ENCODE results near the gene ELOVL5. TPM values are rescaled to one million over a fixed set of nuclear protein-coding genes. Genes with fewer than 3 reads are reported as not detected.
A peak's percentile ranks its signal among the peaks of the same experiment; 100 is the strongest.

Gene ELOVL5
- total RNA-seq, 2 experiments from 2014 or later = 98.1 to 106 TPM

DNA sequence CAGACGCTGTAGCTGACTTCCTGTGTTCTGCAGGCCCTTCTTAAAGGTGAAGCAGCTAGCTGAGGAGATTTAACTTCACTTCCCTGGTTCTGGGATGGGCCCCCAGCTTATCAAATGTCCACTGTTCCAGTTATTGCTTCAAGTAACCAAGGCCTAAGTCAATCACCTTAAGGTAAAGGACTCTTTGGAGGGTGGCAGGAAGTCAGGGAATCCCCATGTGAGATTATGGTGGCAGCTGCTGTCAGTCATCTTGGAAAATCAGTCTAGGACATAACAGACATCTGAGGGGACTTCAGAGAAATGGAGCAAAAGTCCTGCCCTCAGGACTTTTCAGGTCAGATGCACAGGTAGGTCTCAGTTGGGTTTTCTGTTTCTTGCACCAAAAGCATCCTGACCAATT, 3.8 kb downstream of the ELOVL5 start:
- ChIA-PET CTCF (interaction anchor here (0.9 to 3.9 kb wide), 5 partner anchors 8 to 70 kb away, joined by 3 to 14 read pairs (median 4); no protein-coding TSS in a partner anchor), POLR2A (interaction anchor here (0.6 to 1.2 kb wide), 2 partner anchors 14 to 79 kb away, joined by 3 to 4 read pairs; no protein-coding TSS in a partner anchor)
- Mint-ChIP-seq H3K27ac (peak overlapping the region; percentile 79), H3K27me3 (no peaks in the 10 kb centered on the region), H3K36me3 (ENCODE audit: low read depth) (peaks cover 34% of the 10 kb centered on the region), H3K9me3 (ENCODE audit: low read depth) (no peaks in the 10 kb centered on the region), H3K4me3 (peak overlapping the region; percentile 30), H3K4me1 (peaks cover 77% of the 10 kb centered on the region)
- intact Hi-C loops (cut with DNase I, micrococcal nuclease) = loop anchor here (5.0 to 10.0 kb wide), 4 partner anchors 82 to 1060 kb away; partner anchors contain the start of genes FBXO9 (in 1 of the 2), GCLC (in 1 of the 2) and MCM3 (in 1 of the 2)
- DNase-seq (no peak), ATAC-seq (no peak)

DNA sequence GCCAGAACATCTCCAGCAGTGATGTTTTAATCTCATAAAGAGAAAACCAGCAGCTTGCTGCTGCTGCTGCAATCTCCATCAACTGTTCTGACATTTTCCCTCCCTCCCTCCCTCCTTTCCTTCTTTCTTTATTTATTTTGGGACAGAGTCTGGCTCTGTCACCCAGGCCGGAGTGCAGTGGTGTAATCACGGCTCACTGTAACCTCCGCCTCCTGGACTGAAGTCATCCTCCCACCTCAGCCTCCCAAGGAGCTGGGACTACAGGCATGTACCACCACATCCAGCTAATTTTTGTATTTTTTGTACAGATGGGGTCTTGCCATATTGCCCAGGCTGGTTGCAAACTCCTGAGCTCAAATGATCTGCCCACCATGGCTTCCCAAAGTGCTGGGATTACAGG, 5.7 kb downstream of the ELOVL5 start:
- H3K36me3 Mint-ChIP-seq (ENCODE audit: low read depth) = peaks cover 40% of the 10 kb centered on the region
- H3K4me1 Mint-ChIP-seq = peaks cover 83% of the 10 kb centered on the region
- CTCF ChIA-PET = interaction anchor here (0.7 to 0.8 kb wide), 2 partner anchors 41 to 142 kb away, joined by 3 read pairs; no protein-coding TSS in a partner anchor
- H3K27ac Mint-ChIP-seq = no peak overlapping the region
- POLR2A ChIA-PET = no interaction called here
- no peaks in the 10 kb centered on the region for H3K27me3 Mint-ChIP-seq
- no peak for ATAC-seq
- H3K4me3 Mint-ChIP-seq = no peak overlapping the region
- DNase-seq = no peak
- H3K9me3 Mint-ChIP-seq (ENCODE audit: low read depth) = no peaks in the 10 kb centered on the region
- intact Hi-C loops (cut with DNase I, micrococcal nuclease) = loop anchor here in 1 of 2 experiments (10.0 kb wide), 1 partner anchor 1058 kb away; the partner anchor contains the start of gene MCM3

DNA sequence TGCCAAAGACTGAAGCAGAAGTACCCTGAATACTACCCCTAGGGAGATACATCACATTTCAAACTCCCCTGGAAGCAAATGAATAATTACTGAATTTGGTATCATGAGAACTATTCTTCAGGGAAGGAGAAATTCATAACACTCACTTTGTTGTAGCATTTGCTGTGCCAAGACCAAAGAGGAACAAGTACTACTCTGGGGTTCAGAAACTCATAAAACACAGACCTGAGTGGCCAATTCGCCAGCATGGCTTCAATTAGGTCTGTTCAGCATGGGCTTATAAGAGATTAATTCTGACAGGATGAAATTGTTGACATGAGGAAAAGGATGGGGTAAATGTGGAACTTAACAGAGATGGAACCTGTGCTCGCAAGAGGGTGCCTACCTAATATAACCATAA, 6.5 kb downstream of the ELOVL5 start:
- ATAC-seq = no peak
- Mint-ChIP-seq H3K9me3 (ENCODE audit: low read depth) (no peaks in the 10 kb centered on the region), H3K36me3 (ENCODE audit: low read depth) (peaks cover 43% of the 10 kb centered on the region), H3K27me3 (no peaks in the 10 kb centered on the region), H3K4me1 (peaks cover 90% of the 10 kb centered on the region), H3K27ac (no peak overlapping the region), H3K4me3 (no peak overlapping the region)
- no peak for DNase-seq
- POLR2A ChIA-PET = interaction anchor here (1.2 kb wide), 1 partner anchor 18 kb away, joined by 3 read pairs; no protein-coding TSS in a partner anchor
- CTCF ChIA-PET = interaction anchor here (1.9 kb wide), 1 partner anchor 11 kb away, joined by 8 read pairs; no protein-coding TSS in a partner anchor
- intact Hi-C loops (cut with DNase I, micrococcal nuclease) = loop anchor here in 1 of 2 experiments (10.0 kb wide), 1 partner anchor 1057 kb away; the partner anchor contains the start of gene MCM3

DNA sequence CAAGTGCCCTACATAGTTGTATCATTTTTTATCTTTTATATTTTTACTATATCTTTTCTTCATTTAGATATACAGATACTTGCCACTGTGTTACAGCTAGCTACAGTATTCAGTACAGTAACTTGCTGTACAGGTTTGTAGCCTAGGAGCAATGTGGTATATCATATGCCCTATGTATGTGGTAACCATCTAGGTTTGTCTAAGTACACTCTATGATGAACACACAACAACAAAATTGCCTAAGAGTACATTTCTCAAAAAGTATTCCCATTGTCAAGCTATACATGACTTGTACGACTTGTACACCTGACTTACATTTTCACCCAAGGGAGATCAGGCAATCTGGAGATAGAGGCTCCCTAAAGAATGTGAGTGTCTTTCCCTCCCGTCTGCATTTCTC, 8.2 kb downstream of the ELOVL5 start:
- no peak overlapping the region for H3K4me3 Mint-ChIP-seq

DNA sequence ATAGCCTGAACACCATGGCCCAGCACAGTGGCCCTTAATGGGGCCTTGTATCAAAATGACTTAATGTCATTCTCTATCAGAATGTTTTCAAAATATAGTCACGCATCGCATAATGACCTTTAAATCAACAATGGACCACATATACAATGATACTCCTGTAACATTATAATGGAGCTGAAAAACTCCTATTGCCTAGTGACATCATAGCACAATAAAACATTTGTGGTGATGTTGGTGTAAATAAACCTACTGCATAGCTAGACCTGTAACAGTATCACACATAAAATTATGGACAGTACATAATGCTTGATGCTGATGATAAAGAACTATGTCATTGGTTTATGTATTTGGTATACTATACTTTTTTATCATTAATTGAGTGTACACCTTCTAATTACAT, 9.3 kb downstream of the ELOVL5 start:
- Mint-ChIP-seq H3K36me3 (ENCODE audit: low read depth) (peaks cover 27% of the 10 kb centered on the region), H3K27ac (no peak overlapping the region), H3K9me3 (ENCODE audit: low read depth) (no peaks in the 10 kb centered on the region), H3K4me3 (no peak overlapping the region), H3K4me1 (peaks cover 90% of the 10 kb centered on the region), H3K27me3 (no peaks in the 10 kb centered on the region)
- ChIA-PET CTCF (interaction anchor here (0.5 to 1.3 kb wide), 4 partner anchors 12 to 87 kb away, joined by 3 read pairs; no protein-coding TSS in a partner anchor), POLR2A (no interaction called here)
- no peak for ATAC-seq
- DNase-seq = no peak
- intact Hi-C loops (cut with DNase I, micrococcal nuclease) = loop anchor here in 1 of 2 experiments (5.0 kb wide), 1 partner anchor 37 kb away; no protein-coding TSS in a partner anchor

More for the DNA sequence above, 8.2 kb downstream of the ELOVL5 start:
- CTCF ChIA-PET = interaction anchor here (0.6 to 1.9 kb wide), 8 partner anchors 9 to 177 kb away, joined by 3 to 8 read pairs (median 3); no protein-coding TSS in a partner anchor
- ATAC-seq (no peak), DNase-seq (no peak)
- Mint-ChIP-seq H3K9me3 (ENCODE audit: low read depth) (no peaks in the 10 kb centered on the region), H3K27ac (no peak overlapping the region), H3K27me3 (no peaks in the 10 kb centered on the region), H3K4me1 (peaks cover 90% of the 10 kb centered on the region), H3K36me3 (ENCODE audit: low read depth) (peaks cover 30% of the 10 kb centered on the region)
- POLR2A ChIA-PET = no interaction called here
- intact Hi-C loops (cut with DNase I, micrococcal nuclease) = loop anchor here in 1 of 2 experiments (10.0 kb wide), 1 partner anchor 1056 kb away; the partner anchor contains the start of gene MCM3

DNA sequence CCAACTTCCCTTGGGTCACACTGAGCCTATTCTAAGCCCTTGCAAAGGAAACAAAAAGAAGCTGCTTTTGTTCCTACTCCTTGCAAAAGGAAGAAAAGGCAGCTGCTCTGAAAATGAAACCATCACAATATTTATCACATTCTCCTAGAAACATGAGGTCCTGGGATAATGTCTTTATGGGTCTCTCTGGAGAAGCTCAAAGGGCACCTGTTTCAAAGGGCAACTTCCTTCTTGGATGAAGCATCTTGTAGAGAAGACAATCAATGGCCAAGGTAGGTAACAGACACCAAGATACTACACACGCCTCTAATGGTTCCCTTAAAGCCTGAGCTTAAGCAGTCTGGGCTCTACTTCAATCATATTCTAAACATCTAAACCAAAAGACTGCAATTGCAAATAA, 10.4 kb downstream of the ELOVL5 start:
- Mint-ChIP-seq H3K27me3 (no peaks in the 10 kb centered on the region), H3K27ac (peak overlapping the region; percentile 67), H3K4me1 (peaks cover 90% of the 10 kb centered on the region), H3K9me3 (ENCODE audit: low read depth) (no peaks in the 10 kb centered on the region), H3K36me3 (ENCODE audit: low read depth) (peaks cover 26% of the 10 kb centered on the region), H3K4me3 (no peak overlapping the region)
- ATAC-seq = no peak
- POLR2A ChIA-PET = no interaction called here
- CTCF ChIA-PET = interaction anchor here (0.6 to 1.4 kb wide), 6 partner anchors 8 to 90 kb away, joined by 3 to 6 read pairs (median 3); no protein-coding TSS in a partner anchor
- no peak for DNase-seq
- intact Hi-C loops (cut with DNase I, micrococcal nuclease) = loop anchor here in 1 of 2 experiments (5.0 kb wide), 1 partner anchor 36 kb away; no protein-coding TSS in a partner anchor

DNA sequence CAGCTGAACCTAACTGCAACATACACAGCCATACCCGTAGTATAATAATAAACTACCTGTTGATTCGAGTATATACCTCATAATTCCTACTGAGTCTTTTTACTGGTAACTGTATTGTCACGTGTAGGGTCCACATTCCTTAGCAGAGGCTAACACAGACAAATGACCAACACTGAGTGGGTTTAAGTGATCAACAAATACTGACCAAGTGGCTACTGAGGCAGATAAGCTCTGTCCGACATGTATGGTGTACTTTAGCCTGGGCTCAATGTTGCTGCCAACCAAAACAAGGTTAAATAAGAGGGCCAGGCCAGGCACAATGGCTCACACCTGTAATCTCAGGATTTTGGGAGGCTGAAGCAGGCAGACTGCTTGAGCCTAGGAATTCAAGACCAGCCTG, 12.7 kb downstream of the ELOVL5 start:
- peaks cover 40% of the 10 kb centered on the region for H3K36me3 Mint-ChIP-seq (ENCODE audit: low read depth)
- no peaks in the 10 kb centered on the region for H3K27me3 Mint-ChIP-seq
- intact Hi-C loops (cut with DNase I, micrococcal nuclease) = loop anchor here in 1 of 2 experiments (5.0 kb wide), 1 partner anchor 34 kb away; no protein-coding TSS in a partner anchor
- peak overlapping the region; percentile 76 for H3K4me3 Mint-ChIP-seq
- ATAC-seq (no peak), DNase-seq (no peak)
- peak overlapping the region; percentile 99 for H3K27ac Mint-ChIP-seq
- ChIA-PET CTCF (interaction anchor here (0.5 to 1.0 kb wide), 4 partner anchors 8 to 165 kb away, joined by 3 read pairs; no protein-coding TSS in a partner anchor), POLR2A (no interaction called here)
- peaks cover 87% of the 10 kb centered on the region for H3K4me1 Mint-ChIP-seq
- peaks cover 4% of the 10 kb centered on the region for H3K9me3 Mint-ChIP-seq (ENCODE audit: low read depth)

DNA sequence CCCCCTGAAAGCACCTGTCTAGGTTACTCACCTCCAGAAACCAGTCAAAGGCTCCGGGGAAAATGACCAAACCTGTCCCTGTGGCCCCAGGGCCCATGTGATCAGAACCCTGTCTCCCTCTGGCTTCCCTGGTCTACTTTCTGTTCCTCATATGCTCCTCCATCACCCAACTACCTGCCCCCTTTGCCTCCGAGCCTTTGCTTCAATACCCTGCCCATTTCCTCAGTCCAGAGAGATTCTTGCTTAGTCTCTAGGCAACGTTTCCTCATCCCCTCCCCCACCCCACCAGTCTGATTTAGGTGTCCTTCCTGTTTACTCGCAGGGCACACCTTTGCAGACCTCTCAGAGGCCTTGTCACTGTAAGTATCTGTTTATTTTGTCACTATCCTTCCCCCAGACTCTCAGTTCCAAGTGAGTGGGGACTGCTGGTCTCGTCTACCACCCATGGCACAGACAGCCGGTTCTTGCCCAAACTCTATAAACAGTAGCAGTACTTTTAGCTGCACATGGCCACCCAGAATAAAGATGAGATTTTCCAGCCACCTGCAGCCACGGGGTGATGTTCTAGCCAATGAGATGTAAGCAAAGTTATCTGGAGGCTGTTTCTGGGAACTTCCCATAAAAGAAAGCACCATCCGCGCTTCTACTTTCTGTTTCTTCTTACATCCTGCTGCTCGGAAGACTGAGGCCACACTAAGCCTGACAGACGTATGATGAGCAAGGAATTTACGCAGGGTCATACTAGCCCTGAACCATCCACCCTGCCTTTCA, 13.3 kb downstream of the ELOVL5 start:
- POLR2A ChIA-PET = no interaction called here
- H3K9me3 Mint-ChIP-seq (ENCODE audit: low read depth) = peaks cover 4% of the 10 kb centered on the region
- peak overlapping the region; percentile 99 for H3K27ac Mint-ChIP-seq
- H3K27me3 Mint-ChIP-seq = no peaks in the 10 kb centered on the region
- intact Hi-C loops (cut with DNase I, micrococcal nuclease) = loop anchor here (1.0 to 5.0 kb wide), 7 partner anchors 12 to 33 kb away; partner anchors contain the start of gene ELOVL5 (in 1 of the 2)
- CTCF ChIA-PET = interaction anchor here (0.5 kb wide), 1 partner anchor 164 kb away, joined by 3 read pairs; no protein-coding TSS in a partner anchor
- peaks cover 86% of the 10 kb centered on the region for H3K4me1 Mint-ChIP-seq
- DNase-seq (peak; percentile 77), ATAC-seq (peak; percentile 82)
- H3K36me3 Mint-ChIP-seq (ENCODE audit: low read depth) = peaks cover 41% of the 10 kb centered on the region
- peak overlapping the region; percentile 76 for H3K4me3 Mint-ChIP-seq

DNA sequence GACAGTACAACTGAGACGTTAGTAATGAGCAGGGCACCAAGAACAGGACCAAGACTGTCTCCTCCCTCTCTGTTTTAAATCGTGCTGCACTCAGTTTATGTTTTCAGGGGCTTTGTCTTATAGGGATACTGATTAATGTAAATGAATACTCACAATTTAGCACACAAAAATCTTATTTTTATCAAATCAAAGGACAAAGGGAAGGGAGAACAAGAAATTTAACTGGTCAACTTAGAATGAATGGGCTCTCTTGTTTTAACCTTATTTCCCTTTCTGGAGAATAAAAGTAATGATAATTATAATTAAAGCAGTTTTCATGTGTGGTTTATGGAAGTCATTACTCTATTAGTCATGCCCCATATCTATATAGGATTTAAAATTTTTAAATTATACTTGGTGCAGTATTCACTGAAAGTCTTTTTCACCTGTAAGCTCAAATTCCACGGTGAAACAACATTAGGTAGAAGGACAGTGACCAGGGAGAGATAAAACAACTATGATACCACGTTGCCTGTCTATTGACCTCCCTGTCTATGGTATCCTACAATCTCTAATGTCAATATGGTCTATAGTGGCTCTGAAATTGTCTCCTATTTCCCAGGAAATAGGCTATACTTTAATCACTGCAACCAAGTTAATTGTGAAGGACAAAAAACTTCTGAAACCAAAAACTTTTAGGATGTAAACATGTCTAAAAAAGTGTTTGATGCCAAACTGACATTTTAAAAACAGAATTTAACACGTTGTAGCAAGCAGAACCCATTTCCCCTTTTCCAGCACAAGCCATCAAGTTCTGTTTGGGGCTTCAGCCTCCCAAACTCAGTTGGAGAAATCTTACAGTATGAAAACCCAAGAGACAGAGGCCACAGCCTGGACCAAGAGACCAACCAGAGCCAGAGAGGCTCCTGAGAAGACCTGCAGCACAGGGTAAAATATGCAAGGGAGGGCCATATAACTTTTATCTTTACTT, 15.0 kb downstream of the ELOVL5 start:
- CTCF ChIA-PET = interaction anchor here (0.6 kb wide), 1 partner anchor 106 kb away, joined by 3 read pairs; no protein-coding TSS in a partner anchor

DNA sequence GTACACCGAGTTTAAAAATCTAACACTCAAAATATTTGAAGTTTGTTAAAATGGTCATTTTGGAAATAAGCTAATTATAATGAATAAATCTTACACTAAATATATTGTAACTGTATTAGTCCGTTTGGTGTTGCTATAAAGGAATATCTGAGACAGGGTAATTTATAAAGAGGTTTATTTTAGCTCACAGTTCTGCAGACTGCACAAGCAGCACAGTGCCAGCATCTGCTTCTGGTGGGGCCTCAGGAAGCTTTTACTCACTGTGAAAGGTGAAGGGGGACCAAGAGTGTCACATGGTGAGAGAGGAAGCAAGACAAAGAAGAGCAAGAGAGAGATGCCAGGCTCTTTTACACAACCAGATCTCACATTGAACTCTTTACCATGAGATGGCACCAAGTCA, 17.1 kb downstream of the ELOVL5 start:
- POLR2A ChIA-PET = interaction anchor here (0.7 kb wide), 1 partner anchor 213 kb away, joined by 3 read pairs; no protein-coding TSS in a partner anchor
- no peaks in the 10 kb centered on the region for H3K27me3 Mint-ChIP-seq
- H3K9me3 Mint-ChIP-seq (ENCODE audit: low read depth) = peaks cover 4% of the 10 kb centered on the region
- H3K36me3 Mint-ChIP-seq (ENCODE audit: low read depth) = peaks cover 32% of the 10 kb centered on the region
- ATAC-seq (no peak), DNase-seq (no peak)
- H3K4me1 Mint-ChIP-seq = peaks cover 78% of the 10 kb centered on the region
- intact Hi-C loops (cut with DNase I, micrococcal nuclease) = no loop called here
- no peak overlapping the region for H3K4me3 Mint-ChIP-seq
- peak overlapping the region; percentile 92 for H3K27ac Mint-ChIP-seq
- CTCF ChIA-PET = interaction anchor here (2.0 to 3.7 kb wide), 2 partner anchors 10 to 15 kb away, joined by 8 to 14 read pairs; no protein-coding TSS in a partner anchor

More for the DNA sequence above, 15.0 kb downstream of the ELOVL5 start:
- Mint-ChIP-seq H3K4me3 (peak overlapping the region; percentile 14), H3K9me3 (ENCODE audit: low read depth) (peaks cover 4% of the 10 kb centered on the region), H3K27ac (peak overlapping the region; percentile 92), H3K36me3 (ENCODE audit: low read depth) (peaks cover 40% of the 10 kb centered on the region), H3K4me1 (peaks cover 79% of the 10 kb centered on the region), H3K27me3 (no peaks in the 10 kb centered on the region)
- ATAC-seq = no peak
- DNase-seq = no peak
- POLR2A ChIA-PET = no interaction called here
- intact Hi-C loops (cut with DNase I, micrococcal nuclease) = no loop called here
